Measurements from ENCODE around the gene SMIM24. TPM values are rescaled to one million over a fixed set of nuclear protein-coding genes. Genes with fewer than 3 reads are reported as not detected.
"Not testable (repeated sequence)": the region's sequence is repeated elsewhere in the genome, so short reads cannot be mapped to it uniquely, and the experiment has no call there.

SMIM24 gene
- total RNA-seq (2013; cell fraction: nucleolus; rRNA removed), result not detected in 2 replicates
- total RNA-seq (2014; rRNA removed) (0.17 TPM in 1 of 2 replicates, not detected in the other), total RNA-seq (2014; rRNA removed; fragmentation: Illumina TruSeq; extraction: Trizol) (0.41 TPM in 1 of 2 replicates, not detected in the other), total RNA-seq (2021) (0.36 TPM in 1 of 2 replicates, not detected in the other), polyA plus RNA-seq (2011; rRNA removed) (0.22 TPM in 1 of 2 replicates, not detected in the other), polyA plus RNA-seq (2014; fragmentation: Illumina TruSeq; extraction: Trizol) (0.24 TPM in 1 of 2 replicates, not detected in the other), polyA plus RNA-seq (2014; fragmentation: Nextera tagmentation; extraction: Ambion mirVana) (under 1 TPM; 0.14 to 0.44 TPM), polyA plus RNA-seq (2014; rRNA removed) (not detected in 2 replicates), polyA plus RNA-seq (2016; fragmentation: Nextera tagmentation; extraction: Ambion mirVana) (not detected), polyA minus RNA-seq (2011; rRNA and poly(A)+ RNA removed) (not detected in 2 replicates), Bru-seq, nascent RNA (not detected), BruChase-seq, experiment 1, labeled RNA remaining after a 6-hour chase (percentile 24 among the genes with signal in this experiment), BruChase-seq, experiment 2, labeled RNA remaining after a 2-hour chase (percentile 12 among the genes with signal in this experiment)
- 2.4 TPM for polyA plus RNA-seq (2011; ENCODE audit: low read depth)
- 0.22 and 0.49 TPM in 2 replicates for polyA plus RNA-seq (2011; cell fraction: cytosol; rRNA removed)
- 0.21 TPM in 1 of 2 replicates, not detected in the other for polyA plus RNA-seq (2011; cell fraction: nucleus; rRNA removed)
- 0.76 and 0.87 TPM in 2 replicates for polyA plus RNA-seq (2012)
- not detected in 2 replicates for polyA minus RNA-seq (2011; cell fraction: cytosol; rRNA and poly(A)+ RNA removed)
- not detected in 2 replicates for polyA minus RNA-seq (2011; cell fraction: nucleus; rRNA and poly(A)+ RNA removed)
- long read RNA-seq, experiment 1, result 0 reads
- long read RNA-seq, experiment 2, result 0 reads

DNA sequence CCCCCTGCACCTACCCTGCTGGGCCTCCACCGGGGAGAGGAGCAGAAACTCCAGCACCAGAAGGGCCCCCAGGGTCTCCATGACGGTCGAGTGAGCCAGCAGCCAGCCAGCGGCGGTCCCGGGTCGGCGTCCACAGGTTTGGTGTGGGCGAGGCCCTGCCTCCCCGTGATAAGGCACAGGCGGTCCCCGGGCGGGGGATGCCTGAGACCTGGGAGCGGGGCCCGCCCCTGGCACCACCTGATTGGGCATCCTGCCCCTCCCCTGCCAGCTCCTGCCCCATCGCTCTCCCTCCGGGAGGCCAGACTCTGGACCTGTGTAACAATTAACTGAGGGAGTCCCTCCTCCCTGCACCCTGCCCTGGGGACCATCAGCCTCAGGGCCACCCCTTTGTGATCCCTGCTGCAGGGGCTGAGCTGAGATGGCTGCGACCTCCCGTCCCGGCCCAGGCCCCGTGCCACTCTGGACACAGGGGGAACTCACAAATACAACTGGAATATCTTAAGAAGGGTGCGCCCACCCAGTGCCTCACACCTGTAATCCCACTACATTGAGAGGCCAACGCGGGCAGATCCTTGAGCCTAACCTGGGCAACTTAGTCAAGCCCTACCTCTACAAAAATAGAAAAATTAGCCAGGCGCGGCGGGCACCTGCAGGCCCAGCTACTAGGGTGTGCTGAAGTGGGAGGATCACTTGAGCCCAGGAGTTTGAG is at the start of gene SMIM24:
TSS of gene SMIM24 (minus strand) at position 143 of the 709 bp plus-strand sequence. CDS start at position 81, 62 bp downstream.
- ATAC-seq, result peak; percentile 12; the same call in 2 of the 3 replicates
- H3K79me2 ChIP-seq (ENCODE audit: control insufficient read depth, insufficient read depth, low read length), result no peaks in the 10 kb centered on the region
- TF ChIP-seq EP300 (IDR thresholded peaks at IDR 0.05; ENCODE audit: borderline replicate concordance in 1 of 2, control insufficient read depth in 1 of 2, low read depth in 2 of 2, low read length in 2 of 2) (no peak), SMAD1 (IDR thresholded peaks at IDR 0.05; ENCODE audit: low read depth, partially characterized antibody) (no peak), SPI1 (IDR thresholded peaks at IDR 0.05; ENCODE audit: borderline replicate concordance, insufficient read depth, low read depth, low read length) (no peak), USF1 (IDR thresholded peaks at IDR 0.05; ENCODE audit: borderline replicate concordance, extremely low read length, insufficient read depth, low read depth, low read length) (no peak), NRF1 (conservative IDR thresholded peaks at IDR 0.05; ENCODE audit: low read depth, low read length) (no peak), HDAC2 (IDR thresholded peaks at IDR 0.05) (no peak)
- peaks cover 0 to 2% of the 10 kb centered on the region in 2 experiments; a peak in 3 of 4 replicates for H3K27me3 ChIP-seq (replicated peaks in 1 of 2; ENCODE audit: control insufficient read depth in 2 of 2, insufficient read depth in 2 of 2, low read length in 1 of 2)
- ChIA-PET CTCF (interaction anchor here (1.0 to 2.1 kb wide), 3 partner anchors 8 to 176 kb away, joined by 3 to 6 read pairs (median 4); no protein-coding TSS in a partner anchor), RAD21 (ENCODE audit: unreplicated experiment) (interaction anchor here (0.6 kb wide), 1 partner anchor 437 kb away, joined by 4 read pairs; no protein-coding TSS in a partner anchor), POLR2A (no interaction called here), SMC1A (ENCODE audit: uncharacterized antibody, unreplicated experiment) (no interaction called here)
- no peak within 1 kb of the TSS for H3K9ac ChIP-seq (ENCODE audit: control insufficient read depth, insufficient read depth, low read length)
- no peaks in the 10 kb centered on the region; the same call in 2 of the 3 replicates for H3K9me3 ChIP-seq (replicated peaks; ENCODE audit: control insufficient read depth, insufficient read depth, low read length)
- FAIRE-seq, result no peak
- H3K4me3 ChIP-seq, result no peak within 1 kb of the TSS
- DNase-seq (ENCODE audit: low read depth, low spot score), result no peak
- no peak within 1 kb of the TSS for H3K27ac ChIP-seq (ENCODE audit: control insufficient read depth, insufficient read depth)
- no TSS peak for BruUV-seq (replicated peaks)
- no peaks in the 10 kb centered on the region for H3K4me1 ChIP-seq (ENCODE audit: control insufficient read depth, insufficient read depth, low read length)
- H3K4me2 ChIP-seq (ENCODE audit: control insufficient read depth, insufficient read depth), result no peak within 1 kb of the TSS
- in situ Hi-C loops (cut with MboI) (no loop called here), intact Hi-C loops (cut with micrococcal nuclease; ENCODE audit: unreplicated experiment) (no loop called here)
- 20% methylated on average over 27 of the region's 27 CpGs for WGBS (ENCODE audit: insufficient coverage, insufficient replicate concordance, low lambda C conversion rate, missing lambda C conversion rate)
- H3K36me3 ChIP-seq (ENCODE audit: control insufficient read depth in 2 of 2, insufficient read depth in 2 of 2, low read length in 1 of 2), result no peaks in the 10 kb centered on the region
- H2AFZ ChIP-seq (ENCODE audit: control insufficient read depth, low read depth, low read length), result no peak within 1 kb of the TSS
- H4K20me1 ChIP-seq (ENCODE audit: control insufficient read depth, insufficient read depth), result no peaks in the 10 kb centered on the region

- SMC1A ChIA-PET (ENCODE audit: uncharacterized antibody, unreplicated experiment); FAIRE-seq: not testable (repeated sequence)
These were observed 49.0 kb upstream of the SMIM24 start for GRCh38 chr19:3529299-3529698.

More at GRCh38 chr19:3529299-3529698, 49.0 kb upstream of the SMIM24 start:
- H3K9me3 ChIP-seq (replicated peaks; ENCODE audit: control insufficient read depth, insufficient read depth, low read length); CTCF ChIA-PET; ATAC-seq; H2AFZ ChIP-seq (ENCODE audit: control insufficient read depth, low read depth, low read length); H3K79me2 ChIP-seq (ENCODE audit: control insufficient read depth, insufficient read depth, low read length); H4K20me1 ChIP-seq (ENCODE audit: control insufficient read depth, insufficient read depth); H3K9ac ChIP-seq (ENCODE audit: control insufficient read depth, insufficient read depth, low read length); intact Hi-C loops (cut with micrococcal nuclease; ENCODE audit: unreplicated experiment); RAD21 ChIA-PET (ENCODE audit: unreplicated experiment); DNase-seq (ENCODE audit: low read depth, low spot score); POLR2A ChIA-PET; in situ Hi-C loops (cut with MboI); H3K4me2 ChIP-seq (ENCODE audit: control insufficient read depth, insufficient read depth); BruUV-seq (replicated peaks); H3K27ac ChIP-seq (ENCODE audit: control insufficient read depth, insufficient read depth); H3K4me1 ChIP-seq (ENCODE audit: control insufficient read depth, insufficient read depth, low read length); H3K4me3 ChIP-seq; H3K27me3 ChIP-seq (replicated peaks in 1 of 2; ENCODE audit: control insufficient read depth in 2 of 2, insufficient read depth in 2 of 2, low read length in 1 of 2): not testable (repeated sequence)
- WGBS (ENCODE audit: insufficient coverage, insufficient replicate concordance, low lambda C conversion rate, missing lambda C conversion rate), result 100% methylated on average over 2 of the region's 7 CpGs
- H3K36me3 ChIP-seq (ENCODE audit: control insufficient read depth in 2 of 2, insufficient read depth in 2 of 2, low read length in 1 of 2), result peaks cover 3 to 46% of the 10 kb centered on the region in 2 experiments; a peak in 3 of 4 replicates
